AG09319 (cell line): ENCODE measurements around the gene TPST1.

ENCODE experiments used
- DNase-seq: peaks from one replicate; pipeline ENCODE4 v3.0.0-alpha.2; 2010; ENCODE audit warnings: low read depth; ENCODE audit errors: extremely low read depth
- CTCF ChIP-seq: IDR thresholded peaks from 2 replicates; pipeline ENCODE4 v1.5.1; 2011; ENCODE audit warnings: low read depth, mild to moderate bottlenecking, inconsistent platforms, low read length, moderate library complexity

TPST1 gene

GRCh38 chr7:66257481-66257880 lies 52.3 kb downstream of the TPST1 start:
- TF ChIP-seq CTCF: no peak
- DNase-seq: no peak

GRCh38 chr7:66258409-66258808 lies 53.3 kb downstream of the TPST1 start:
- TF ChIP-seq CTCF: no peak
- DNase-seq: no peak

GRCh38 chr7:66261941-66262340 lies 56.8 kb downstream of the TPST1 start:
- no peak for TF ChIP-seq CTCF
- no peak for DNase-seq

- no peak for TF ChIP-seq CTCF
- DNase-seq: no peak
These were observed 58.8 kb downstream of the TPST1 start for GRCh38 chr7:66263936-66264335.

GRCh38 chr7:66265566-66265965 lies 60.4 kb downstream of the TPST1 start:
- no peak for TF ChIP-seq CTCF
- DNase-seq: no peak

- TF ChIP-seq CTCF: no peak
- DNase-seq: peak; percentile 90
These were observed 62.1 kb downstream of the TPST1 start for GRCh38 chr7:66267249-66267648.

- DNase-seq: no peak
- no peak for TF ChIP-seq CTCF
These were observed 64.8 kb downstream of the TPST1 start for GRCh38 chr7:66269978-66270377.

GRCh38 chr7:66272321-66272720 lies 67.2 kb downstream of the TPST1 start:
- TF ChIP-seq CTCF: no peak
- no peak for DNase-seq
